HUES64 (cell line): ENCODE results near the gene FCHSD2.
A peak's percentile ranks its signal among the peaks of the same experiment; 100 is the strongest.

Source experiments
- H3K27ac ChIP-seq: 2 replicates; pipeline ENCODE4 v1.7.0; 2013; ENCODE audit warnings: low read depth, low read length, inconsistent platforms
- H3K27me3 ChIP-seq: 2 replicates; pipeline ENCODE4 v1.6.1; 2013; ENCODE audit warnings: mild to moderate bottlenecking, low read length; ENCODE audit not compliant: insufficient read depth
- H3K36me3 ChIP-seq: 2 replicates; pipeline ENCODE4 v1.6.1; 2013; ENCODE audit warnings: mild to moderate bottlenecking, low read length; ENCODE audit not compliant: insufficient read depth
- H3K4me1 ChIP-seq: 2 replicates; pipeline ENCODE4 v1.6.1; 2013; ENCODE audit warnings: mild to moderate bottlenecking, low read length, moderate library complexity; ENCODE audit not compliant: insufficient read depth
- H3K4me3 ChIP-seq: 2 replicates; pipeline ENCODE4 v1.5.1; 2013; ENCODE audit warnings: mild to moderate bottlenecking, low read length, moderate library complexity
- H3K9ac ChIP-seq: 2 replicates; pipeline ENCODE4 v1.6.1; 2013; ENCODE audit warnings: mild to moderate bottlenecking, low read depth, low read length
- H3K9me3 ChIP-seq: 2 replicates; pipeline ENCODE4 v1.6.1; 2013; ENCODE audit warnings: low read depth, low read length; ENCODE audit not compliant: insufficient read depth
- WGBS: fragments of 150-250, 120-280 bp; methylation state at CpG from one replicate; pipeline ENCODE4 v1.1.7; 2013; ENCODE audit warnings: missing lambda C conversion rate; 5-methylcytosine and 5-hydroxymethylcytosine counted together

Gene FCHSD2

DNA sequence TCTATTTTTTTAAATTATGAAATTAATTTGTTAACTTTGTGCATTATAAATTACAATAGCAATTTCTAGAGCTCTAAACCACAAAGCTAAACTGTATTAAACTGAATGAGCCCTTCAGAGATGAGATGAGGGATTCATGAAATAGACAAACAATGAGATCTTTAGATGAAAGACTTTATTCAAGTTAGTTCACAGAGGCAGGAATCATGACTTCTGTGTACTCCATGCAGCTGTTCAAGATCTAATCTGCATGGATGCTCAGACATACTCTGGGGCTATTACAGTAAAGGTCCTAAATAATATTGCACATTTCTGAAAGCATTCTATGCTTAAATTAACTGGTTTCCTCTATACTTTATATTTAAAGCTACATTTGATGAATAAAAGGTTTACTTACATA, 122.7 kb downstream of the FCHSD2 start:
- Histone ChIP-seq H3K36me3 (no peaks in the 10 kb centered on the region), H3K4me1 (no peaks in the 10 kb centered on the region), H3K27ac (no peak overlapping the region), H3K9me3 (peaks cover 3% of the 10 kb centered on the region; the same call in 1 of the 2 replicates), H3K9ac (no peak overlapping the region), H3K27me3 (no peaks in the 10 kb centered on the region), H3K4me3 (no peak overlapping the region)

DNA sequence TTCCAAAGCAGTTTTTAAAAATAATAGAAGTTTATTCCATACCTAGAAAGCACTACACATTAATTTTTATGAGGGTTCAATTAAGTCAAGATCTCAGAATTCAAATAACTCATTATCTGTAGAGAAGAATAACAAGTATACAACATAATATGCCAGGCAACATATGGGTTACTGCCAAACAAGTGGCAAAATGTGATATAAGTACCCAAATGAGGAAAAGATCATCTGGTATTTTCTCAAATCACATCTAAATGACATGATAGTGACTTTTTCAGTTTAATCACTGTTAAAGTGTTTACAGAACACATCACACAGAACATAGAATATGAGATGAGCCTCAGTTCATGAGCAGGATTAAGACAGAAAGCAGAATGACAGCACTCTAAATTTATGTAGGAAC, 123.3 kb downstream of the FCHSD2 start:
- Histone ChIP-seq H3K9me3 (no peaks in the 10 kb centered on the region), H3K27me3 (no peaks in the 10 kb centered on the region), H3K9ac (no peak overlapping the region), H3K36me3 (no peaks in the 10 kb centered on the region), H3K4me3 (no peak overlapping the region), H3K27ac (no peak overlapping the region), H3K4me1 (peaks cover 2% of the 10 kb centered on the region)

DNA sequence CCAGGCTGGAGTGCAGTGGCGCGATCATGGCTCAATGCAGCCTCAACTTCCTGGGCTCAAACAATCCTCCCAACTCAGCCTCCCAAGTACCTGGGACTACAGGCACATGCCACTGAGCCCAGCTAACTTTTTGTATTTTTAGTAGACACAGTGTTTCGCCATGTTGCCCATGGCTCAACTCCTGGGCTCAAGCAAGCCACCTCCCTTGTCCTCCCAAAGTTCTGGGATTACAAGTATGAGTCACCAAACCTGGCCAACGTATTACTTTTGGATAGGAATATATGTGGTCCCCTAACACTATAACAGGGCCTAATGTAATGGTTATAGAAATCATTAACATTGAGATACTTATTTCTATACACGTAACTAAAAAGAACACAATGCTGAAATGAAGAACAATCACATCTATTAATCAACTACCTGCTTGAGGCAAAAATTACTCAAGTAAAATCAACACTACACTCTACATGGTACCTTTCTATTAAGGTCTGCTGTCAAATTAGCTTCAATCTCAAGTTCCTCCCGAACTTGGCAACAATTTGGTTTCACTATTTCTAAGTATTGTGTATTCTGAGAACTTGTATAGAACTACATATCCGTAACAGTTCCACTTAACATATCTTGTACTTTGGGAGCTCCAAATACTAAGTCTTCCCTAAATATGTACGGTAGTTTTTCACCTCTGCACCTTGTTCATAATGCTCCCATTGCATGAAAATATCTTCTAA, 124.9 kb downstream of the FCHSD2 start:
- H3K36me3 ChIP-seq, result no peaks in the 10 kb centered on the region
- H3K4me3 ChIP-seq, result no peak overlapping the region
- H3K27ac ChIP-seq, result no peak overlapping the region
- H3K9ac ChIP-seq, result no peak overlapping the region
- peaks cover 18% of the 10 kb centered on the region for H3K4me1 ChIP-seq
- no peaks in the 10 kb centered on the region for H3K9me3 ChIP-seq
- H3K27me3 ChIP-seq, result no peaks in the 10 kb centered on the region
- whole genome bisulfite sequencing, result 92% methylated on average over 7 of the region's 8 CpGs

DNA sequence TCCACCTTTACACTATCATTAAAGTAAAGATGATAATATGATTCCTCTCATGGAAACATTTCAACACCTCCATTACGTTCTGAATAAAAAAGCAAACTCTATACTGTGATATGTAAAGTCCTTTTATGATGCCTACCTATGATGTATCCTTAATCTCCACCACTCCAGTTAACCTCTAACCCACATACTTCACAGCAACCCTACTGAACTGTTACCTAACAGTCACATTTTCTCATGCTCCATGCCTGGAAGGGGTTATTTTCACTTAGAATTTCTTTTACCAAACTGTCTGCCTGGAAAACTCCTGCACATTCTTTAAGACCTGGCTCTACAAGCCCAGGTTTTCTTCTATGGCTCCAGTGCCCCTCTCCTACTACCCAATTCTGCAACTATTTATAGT, 129.1 kb downstream of the FCHSD2 start:
- peaks cover 29% of the 10 kb centered on the region for H3K4me1 ChIP-seq
- no peak overlapping the region for H3K4me3 ChIP-seq
- H3K36me3 ChIP-seq, result no peaks in the 10 kb centered on the region
- H3K27me3 ChIP-seq, result no peaks in the 10 kb centered on the region
- no CpG with 5 or more reads among the region's 1 CpG for WGBS
- H3K9ac ChIP-seq, result no peak overlapping the region
- peaks cover 6% of the 10 kb centered on the region; the same call in 1 of the 2 replicates for H3K9me3 ChIP-seq
- H3K27ac ChIP-seq, result peak overlapping the region; percentile 80; the same call in 1 of the 2 replicates

DNA sequence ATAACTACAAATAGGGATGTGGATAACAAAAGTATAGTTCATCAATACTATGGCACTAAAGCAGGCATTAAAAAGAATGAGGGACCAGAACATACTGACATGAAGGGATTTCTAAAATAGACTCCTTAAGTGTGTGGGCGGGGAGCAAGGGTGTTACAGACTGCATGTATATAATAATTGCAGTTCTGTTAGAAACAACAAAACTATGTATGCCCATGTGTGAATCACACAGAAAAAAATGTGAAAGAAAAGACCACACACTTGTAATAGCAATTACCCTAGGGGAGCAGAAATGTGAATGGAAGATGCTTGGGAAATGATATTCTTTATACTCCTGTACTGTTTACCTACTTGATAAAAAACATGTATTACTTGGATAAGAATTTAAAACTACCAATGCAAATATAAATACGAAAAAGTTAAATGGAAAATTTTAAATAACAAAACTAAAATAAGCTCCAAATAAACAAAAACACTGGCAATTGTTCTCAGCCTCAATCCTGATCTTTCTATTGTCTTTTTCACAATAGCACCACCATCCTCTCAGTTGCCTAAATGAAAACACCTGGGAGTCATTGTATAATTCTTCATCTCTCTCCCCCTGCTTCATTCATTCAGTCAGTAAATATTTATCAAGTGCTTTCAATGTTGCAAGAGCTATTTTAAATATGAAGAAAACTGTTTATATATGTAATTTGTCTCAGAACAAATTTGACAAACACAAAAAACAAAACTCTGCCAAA, 129.8 kb downstream of the FCHSD2 start:
- Histone ChIP-seq H3K36me3 (no peaks in the 10 kb centered on the region), H3K27me3 (no peaks in the 10 kb centered on the region), H3K4me3 (no peak overlapping the region; the same call in 1 of the 2 replicates)

DNA sequence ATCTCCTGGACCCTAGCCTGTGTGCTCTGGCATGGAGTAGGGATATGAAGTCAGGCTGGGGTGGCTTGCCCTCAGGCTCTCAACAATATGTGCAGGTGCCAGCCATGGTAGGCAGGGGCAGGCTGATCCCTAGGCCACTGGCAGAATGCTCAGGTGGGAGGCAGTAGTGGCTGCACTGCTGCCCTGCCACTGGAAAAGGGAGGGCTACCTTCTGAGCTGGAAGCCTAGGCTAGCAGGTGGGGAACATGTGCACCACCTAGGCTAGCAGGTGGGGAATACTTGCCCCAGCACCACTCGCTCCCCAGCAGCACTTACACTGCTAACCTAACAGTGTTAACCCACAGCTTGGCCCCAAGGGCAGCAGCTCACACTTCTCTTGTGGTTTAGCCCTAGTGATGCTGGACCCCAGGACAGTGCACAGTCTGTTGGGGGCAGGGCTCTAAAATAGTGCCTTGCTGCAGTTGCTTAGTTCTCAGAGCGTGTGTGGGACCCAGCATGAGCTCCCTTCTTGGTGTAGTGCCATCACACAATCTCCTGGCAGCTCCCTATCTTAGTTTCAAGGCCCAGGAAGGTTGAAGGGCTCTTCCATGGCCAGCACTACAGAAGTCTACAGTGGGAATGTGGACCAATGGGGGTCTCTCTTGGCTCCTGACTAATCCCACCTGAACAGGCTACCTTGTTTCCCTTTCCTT, 130.8 kb downstream of the FCHSD2 start:
- Histone ChIP-seq H3K4me3 (no peak overlapping the region), H3K27me3 (no peaks in the 10 kb centered on the region), H3K36me3 (no peaks in the 10 kb centered on the region), H3K9ac (no peak overlapping the region), H3K4me1 (peaks cover 29% of the 10 kb centered on the region), H3K9me3 (peaks cover 6% of the 10 kb centered on the region; the same call in 1 of the 2 replicates), H3K27ac (peak overlapping the region; percentile 18; the same call in 1 of the 2 replicates)
- WGBS, result 89% methylated on average over 2 of the region's 2 CpGs

More for the DNA sequence above, 129.8 kb downstream of the FCHSD2 start:
- Histone ChIP-seq H3K9ac (no peak overlapping the region), H3K4me1 (peaks cover 29% of the 10 kb centered on the region), H3K9me3 (peaks cover 6% of the 10 kb centered on the region; the same call in 1 of the 2 replicates), H3K27ac (peak overlapping the region; percentile 80; the same call in 1 of the 2 replicates)
- 88% methylated on average over 1 of the region's 2 CpGs for WGBS

DNA sequence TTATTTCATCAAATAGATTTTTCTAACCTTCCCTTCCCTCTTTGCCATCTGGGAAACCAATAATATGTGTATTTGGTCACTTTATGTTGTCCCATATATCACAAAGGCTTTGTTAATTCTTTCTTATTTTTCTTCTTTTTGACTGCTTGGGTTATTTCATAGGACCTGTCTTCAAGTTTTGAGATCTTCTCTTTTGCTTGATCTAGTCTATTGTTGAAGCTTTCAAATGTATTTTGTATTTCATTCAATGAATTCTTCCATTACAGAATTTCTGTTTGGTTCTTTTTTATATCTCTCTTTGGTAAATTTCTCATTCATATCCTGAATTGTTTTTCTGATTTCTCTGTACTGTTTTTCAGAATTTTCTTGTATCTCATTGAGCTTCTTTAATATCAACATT, 132.1 kb downstream of the FCHSD2 start:
- Histone ChIP-seq H3K4me3 (no peak overlapping the region), H3K9me3 (peaks cover 6% of the 10 kb centered on the region; the same call in 1 of the 2 replicates), H3K36me3 (no peaks in the 10 kb centered on the region), H3K4me1 (peaks cover 29% of the 10 kb centered on the region), H3K27me3 (no peaks in the 10 kb centered on the region), H3K27ac (no peak overlapping the region), H3K9ac (no peak overlapping the region)

DNA sequence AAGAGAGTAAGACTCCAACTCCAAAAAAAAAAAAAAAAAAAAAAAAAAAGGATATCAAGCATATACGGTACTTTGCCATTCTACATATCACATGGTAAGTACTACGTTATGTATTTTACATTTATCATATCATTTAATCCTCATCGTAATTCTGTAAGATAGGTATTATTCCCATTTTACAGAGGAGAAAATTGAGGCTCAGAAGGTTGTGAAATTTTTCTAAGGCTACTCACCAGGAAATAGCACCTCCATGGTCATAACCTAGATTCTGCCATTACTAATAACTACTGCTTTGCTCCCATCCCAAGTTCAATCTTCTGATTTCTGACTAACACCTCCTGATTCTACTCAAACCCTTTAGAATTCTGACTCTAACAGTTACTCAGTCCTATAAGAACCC, 138.0 kb downstream of the FCHSD2 start:
- no peak overlapping the region for H3K9ac ChIP-seq
- H3K9me3 ChIP-seq, result no peaks in the 10 kb centered on the region
- no CpG with 5 or more reads among the region's 3 CpGs for WGBS
- no peaks in the 10 kb centered on the region for H3K4me1 ChIP-seq
- H3K27me3 ChIP-seq, result no peaks in the 10 kb centered on the region
- no peaks in the 10 kb centered on the region for H3K36me3 ChIP-seq
- no peak overlapping the region for H3K4me3 ChIP-seq
- H3K27ac ChIP-seq, result no peak overlapping the region

DNA sequence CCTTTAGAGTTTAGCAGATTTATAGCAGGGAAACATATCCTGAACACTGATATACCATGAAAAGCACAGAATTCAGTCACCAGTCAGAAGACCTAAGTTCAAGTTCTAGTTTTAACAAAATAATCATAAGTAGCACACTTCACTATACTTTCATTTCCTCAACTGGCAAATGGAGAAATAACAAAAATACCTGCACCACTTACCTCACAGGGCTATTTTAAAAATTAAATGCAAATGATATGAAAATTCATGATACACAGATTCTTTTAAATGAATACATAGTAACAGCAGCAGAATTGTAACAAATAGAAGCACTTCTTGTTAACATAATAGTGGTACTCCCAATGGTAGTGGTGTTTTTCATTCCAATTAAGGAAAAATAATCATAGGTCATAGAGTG, 139.0 kb downstream of the FCHSD2 start:
- Histone ChIP-seq H3K4me3 (no peak overlapping the region), H3K27me3 (no peaks in the 10 kb centered on the region), H3K27ac (no peak overlapping the region), H3K4me1 (no peaks in the 10 kb centered on the region), H3K36me3 (no peaks in the 10 kb centered on the region), H3K9me3 (no peaks in the 10 kb centered on the region), H3K9ac (no peak overlapping the region)

DNA sequence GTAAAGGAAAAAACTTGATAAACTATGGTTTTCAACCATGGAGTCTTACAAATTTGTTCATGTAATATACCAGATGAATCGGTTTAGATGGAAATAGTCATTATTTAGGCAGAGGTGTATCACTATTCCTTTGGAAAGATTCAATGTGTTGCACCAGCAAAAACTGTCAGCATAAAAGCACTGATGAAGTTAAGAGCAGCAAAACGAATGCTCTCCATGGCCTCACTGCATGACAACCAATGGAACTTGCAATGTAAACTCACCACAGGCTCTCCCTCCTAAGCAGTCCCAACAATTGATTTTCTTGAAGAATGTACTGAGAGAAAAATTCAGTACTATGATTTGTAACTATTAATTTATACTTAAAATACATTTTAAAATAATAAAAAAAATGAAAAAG, 139.9 kb downstream of the FCHSD2 start:
- no peak overlapping the region for H3K27ac ChIP-seq
- 79% methylated on average over 2 of the region's 2 CpGs for WGBS

DNA sequence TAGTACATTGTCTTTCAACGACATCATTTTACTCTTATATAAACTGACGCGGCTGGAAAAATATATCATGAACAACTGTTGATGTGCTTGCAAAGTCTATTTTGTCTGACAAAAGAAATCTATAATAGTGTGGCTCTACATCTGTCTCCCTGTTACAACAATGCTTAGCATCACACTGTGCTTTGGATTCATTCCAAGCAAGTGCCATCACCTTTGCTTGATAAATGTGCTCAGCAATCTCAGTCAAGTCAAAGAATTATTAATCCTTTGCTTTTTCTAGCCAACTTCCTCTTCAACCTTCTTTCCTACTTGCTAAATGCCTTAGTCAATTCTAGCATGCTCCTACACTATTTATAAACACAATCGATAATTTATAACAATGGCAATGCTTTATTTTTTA, 140.5 kb downstream of the FCHSD2 start:
- Histone ChIP-seq H3K4me3 (no peak overlapping the region), H3K27ac (no peak overlapping the region), H3K9me3 (no peaks in the 10 kb centered on the region), H3K27me3 (no peaks in the 10 kb centered on the region), H3K9ac (no peak overlapping the region), H3K4me1 (no peaks in the 10 kb centered on the region), H3K36me3 (no peaks in the 10 kb centered on the region)
- WGBS, result 100% methylated on average over 3 of the region's 4 CpGs

More for the DNA sequence above, 139.9 kb downstream of the FCHSD2 start:
- no peak overlapping the region for H3K9ac ChIP-seq
- no peak overlapping the region for H3K4me3 ChIP-seq
- no peaks in the 10 kb centered on the region for H3K4me1 ChIP-seq
- no peaks in the 10 kb centered on the region for H3K36me3 ChIP-seq
- no peaks in the 10 kb centered on the region for H3K27me3 ChIP-seq
- no peaks in the 10 kb centered on the region for H3K9me3 ChIP-seq
